Left hindlimb (tissue), 1 donor: ENCODE results near the gene SH3BP2.

Experiments
- DNase-seq: peaks from one replicate; pipeline ENCODE4 v3.0.0-alpha.2; 2018

SH3BP2 gene, protein sequence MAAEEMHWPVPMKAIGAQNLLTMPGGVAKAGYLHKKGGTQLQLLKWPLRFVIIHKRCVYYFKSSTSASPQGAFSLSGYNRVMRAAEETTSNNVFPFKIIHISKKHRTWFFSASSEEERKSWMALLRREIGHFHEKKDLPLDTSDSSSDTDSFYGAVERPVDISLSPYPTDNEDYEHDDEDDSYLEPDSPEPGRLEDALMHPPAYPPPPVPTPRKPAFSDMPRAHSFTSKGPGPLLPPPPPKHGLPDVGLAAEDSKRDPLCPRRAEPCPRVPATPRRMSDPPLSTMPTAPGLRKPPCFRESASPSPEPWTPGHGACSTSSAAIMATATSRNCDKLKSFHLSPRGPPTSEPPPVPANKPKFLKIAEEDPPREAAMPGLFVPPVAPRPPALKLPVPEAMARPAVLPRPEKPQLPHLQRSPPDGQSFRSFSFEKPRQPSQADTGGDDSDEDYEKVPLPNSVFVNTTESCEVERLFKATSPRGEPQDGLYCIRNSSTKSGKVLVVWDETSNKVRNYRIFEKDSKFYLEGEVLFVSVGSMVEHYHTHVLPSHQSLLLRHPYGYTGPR

DNA sequence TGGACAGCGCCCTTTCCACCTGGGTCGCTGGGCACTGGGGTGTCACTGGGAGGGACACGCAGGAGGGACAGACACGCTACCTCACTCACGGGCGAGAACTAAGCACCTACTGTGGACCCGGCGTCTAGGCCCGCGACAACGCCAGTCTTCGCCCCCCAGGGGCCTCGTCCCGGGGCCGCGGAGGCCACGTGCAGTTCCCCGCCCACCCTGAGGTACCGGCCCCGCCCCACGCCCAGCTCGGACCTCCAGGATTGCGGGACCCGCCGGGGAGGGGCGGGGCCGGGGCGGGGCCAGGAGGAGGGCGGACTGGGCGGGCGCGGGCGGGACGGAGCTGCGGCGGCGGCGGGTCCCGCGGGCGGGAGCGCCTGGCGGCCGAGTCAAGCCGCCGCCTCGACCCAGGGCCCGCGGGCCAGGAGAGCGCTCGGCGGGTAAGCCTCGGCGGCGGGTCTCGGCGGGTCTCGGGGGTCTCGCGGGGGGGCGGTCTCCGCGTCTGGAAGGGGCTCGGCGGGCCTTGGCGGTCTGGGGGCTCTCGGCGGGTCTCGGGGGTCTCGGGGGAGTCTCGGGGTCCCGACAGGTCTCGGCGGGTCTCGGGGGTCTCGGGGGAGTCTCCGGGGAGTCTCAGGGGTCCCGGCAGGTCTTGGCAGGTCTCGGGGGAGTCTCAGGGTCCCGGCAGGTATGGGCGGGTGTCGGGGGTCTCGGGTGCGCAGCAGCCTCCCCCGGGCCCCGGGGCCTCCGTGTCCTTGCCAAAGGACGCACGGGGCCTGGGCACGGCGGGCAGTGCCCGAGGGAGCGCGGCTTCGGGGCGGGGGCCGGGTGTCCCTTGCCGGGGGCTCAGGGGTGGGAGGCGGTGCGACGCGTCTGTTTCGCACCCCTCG, at the start of gene SH3BP2:
TSS of gene SH3BP2 (plus strand) at position 375 of the 875 bp plus-strand sequence. CDS start 27,533 bp downstream, outside the sequence.
- peak; percentile 86 for DNase-seq

DNA sequence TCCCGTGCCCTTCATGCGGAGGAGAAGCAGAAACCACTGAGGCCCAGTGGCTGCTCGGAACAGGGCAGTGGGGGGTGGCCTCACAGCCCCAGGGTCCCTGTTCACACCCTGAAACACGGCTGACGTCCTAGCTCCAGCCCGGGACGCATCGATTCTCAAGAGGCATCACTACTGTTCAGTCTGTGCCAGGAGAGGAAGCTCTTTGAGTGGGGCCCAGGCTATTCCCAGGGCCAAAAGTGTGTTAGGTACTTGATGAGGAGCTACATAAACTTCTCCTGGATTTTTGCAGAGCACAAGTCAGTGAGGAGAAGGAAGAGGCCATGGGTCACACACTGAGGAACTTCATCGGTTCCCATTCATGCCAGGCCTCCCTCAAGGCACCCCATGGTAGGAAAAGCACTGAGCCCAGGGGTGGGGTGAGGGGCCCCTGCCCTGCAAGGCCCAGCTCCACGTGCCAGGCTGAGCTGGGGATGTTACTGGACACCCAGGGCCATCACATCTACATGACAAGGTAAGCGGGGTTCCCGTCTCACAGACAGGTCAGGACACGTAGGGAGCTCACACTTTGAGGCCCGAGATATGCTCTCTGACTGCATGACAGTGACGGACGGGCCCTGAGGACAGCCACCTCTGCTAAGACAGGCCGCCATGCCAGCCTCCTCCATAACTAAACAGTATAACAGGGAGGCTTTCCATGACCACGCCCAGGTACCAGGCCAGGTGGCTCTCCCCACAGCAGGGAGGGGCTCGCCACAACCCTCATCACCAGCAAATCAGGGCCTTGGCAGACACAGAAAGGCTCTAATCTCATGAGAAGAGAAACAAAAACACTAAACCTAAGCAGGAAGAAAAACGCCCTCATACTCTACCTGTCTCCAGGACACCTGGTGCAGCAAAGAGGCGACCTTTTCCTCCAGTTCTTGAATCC, 49.1 kb upstream of the SH3BP2 start:
- DNase-seq = no peak

DNA sequence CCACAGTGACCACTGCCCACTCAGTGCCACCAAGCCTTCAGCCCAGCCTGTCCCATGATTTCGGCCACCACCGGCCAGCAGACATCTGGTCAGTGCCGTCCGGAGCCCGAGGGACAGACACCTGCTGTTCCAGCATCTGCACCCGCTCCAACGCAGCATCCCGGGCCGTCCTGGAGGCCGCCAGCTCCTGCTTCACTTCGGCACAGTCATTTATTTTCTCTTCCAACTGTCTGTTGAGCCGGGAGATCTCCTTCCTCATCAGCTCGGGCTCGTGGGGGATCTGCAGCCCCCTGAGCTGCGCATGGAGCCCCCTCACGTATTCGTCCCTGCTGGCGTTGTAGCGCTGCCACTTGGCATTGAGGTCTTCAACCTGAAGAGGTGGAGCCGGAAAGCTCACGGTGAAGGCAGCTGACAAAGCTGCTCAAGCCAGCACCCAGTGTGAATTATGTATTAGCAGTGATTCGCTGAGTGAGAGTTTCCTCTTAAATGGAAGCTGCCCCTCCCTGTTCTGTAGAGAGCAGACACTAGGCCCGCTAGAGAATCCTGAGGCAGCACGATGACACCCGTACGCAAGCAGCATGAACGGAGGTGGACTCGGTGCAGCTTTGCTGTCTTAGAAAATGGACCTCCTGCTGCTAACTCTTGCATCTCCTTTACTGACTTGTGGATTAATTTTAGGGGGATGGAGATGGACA, 48.2 kb upstream of the SH3BP2 start:
- no peak for DNase-seq

DNA sequence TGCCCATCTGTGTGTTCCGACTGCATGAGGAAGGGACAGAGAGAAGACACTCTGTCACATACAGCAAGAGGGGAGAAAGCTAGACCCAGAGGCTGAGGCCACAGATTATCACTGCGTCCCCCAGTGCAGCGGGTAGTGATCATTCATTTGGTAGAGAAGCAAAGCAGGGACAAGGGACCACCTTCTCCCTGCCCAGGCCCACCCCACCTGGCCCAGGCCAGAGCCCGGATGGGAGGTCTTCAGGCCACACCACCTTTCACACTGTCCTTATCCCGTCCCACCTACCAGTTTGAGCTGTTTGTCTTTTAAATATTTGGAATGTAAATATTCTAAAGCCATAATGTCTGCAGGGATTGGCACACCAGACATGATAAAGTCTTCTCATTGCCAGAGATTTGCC, 47.4 kb upstream of the SH3BP2 start:
- no peak for DNase-seq

DNA sequence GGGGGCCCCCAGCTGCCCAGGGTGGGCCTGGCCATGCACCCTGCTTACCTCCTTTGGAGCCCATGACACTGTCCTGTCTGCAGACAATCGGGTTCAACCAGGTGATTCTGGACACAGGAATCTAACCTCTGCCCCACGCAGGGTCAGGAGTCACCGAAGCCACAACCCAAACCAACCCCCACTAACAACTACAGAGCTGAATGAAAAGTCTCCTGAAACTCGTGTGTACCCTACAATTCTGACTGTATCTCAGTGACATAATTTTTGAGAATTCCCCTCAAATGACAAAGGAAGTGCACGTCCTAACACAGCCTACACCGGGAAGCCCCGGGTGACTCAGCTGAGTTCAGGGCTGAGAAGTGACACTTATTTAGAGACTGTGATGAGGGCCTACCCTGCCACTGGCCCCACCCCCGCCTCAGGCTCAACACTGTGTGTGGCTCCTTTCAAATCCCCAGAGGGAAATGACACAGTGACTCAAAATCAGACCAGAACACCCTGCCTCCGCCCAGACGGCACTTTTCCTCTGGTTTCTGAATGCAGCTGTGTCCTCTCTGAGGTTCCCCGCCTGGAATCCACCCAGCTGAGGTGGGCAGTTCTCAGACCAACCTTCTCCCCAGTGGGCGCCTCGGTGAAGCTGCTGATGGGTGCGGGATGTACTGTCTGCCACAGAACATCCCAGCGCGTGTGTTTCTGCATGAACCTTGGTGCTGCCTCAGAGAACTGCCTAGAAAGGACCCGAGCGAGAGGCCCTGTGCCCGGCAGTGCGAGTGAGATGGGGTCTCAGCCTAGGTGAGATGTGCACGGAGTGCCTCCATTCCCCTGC, 46.7 kb upstream of the SH3BP2 start:
- peak; percentile 52 for DNase-seq

DNA sequence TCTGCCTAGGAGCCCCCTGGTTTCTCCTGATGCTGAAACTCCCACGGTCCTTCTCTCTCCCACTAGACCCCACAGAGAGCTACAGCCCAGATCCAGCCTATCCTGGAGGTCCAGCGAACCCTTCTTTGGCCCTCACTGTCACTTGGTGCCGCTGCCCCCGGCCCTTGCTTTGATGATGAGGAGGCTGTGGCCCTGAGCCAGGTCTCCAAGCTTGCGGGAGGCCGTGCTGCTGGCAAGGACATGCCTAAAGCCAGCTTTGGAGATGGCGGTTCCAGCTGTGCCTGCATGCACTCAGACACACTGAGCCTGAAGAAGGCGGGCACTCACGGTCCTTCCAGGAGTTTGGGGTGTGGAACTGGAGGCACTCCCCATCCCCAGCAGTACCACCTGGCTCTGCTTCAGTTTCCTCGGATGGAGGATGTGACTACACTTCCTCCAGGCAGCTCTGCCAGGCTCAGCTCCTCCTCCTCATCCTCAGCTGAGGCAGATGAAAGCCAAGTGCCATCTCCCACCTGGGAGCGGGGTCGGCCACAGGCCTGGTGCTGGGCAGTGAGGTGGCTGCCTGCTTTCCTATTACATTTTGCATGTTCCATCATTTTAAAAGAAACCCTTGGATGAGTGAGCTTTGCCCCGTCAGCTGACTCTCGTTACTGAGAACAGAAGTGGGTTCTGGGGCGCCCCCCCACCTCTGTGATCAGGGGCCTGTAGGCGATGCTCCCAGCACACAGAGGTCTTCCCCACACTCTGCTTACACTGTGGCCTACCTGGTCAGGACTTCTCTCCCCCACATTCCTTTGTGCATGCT, 45.8 kb upstream of the SH3BP2 start:
- no peak for DNase-seq

DNA sequence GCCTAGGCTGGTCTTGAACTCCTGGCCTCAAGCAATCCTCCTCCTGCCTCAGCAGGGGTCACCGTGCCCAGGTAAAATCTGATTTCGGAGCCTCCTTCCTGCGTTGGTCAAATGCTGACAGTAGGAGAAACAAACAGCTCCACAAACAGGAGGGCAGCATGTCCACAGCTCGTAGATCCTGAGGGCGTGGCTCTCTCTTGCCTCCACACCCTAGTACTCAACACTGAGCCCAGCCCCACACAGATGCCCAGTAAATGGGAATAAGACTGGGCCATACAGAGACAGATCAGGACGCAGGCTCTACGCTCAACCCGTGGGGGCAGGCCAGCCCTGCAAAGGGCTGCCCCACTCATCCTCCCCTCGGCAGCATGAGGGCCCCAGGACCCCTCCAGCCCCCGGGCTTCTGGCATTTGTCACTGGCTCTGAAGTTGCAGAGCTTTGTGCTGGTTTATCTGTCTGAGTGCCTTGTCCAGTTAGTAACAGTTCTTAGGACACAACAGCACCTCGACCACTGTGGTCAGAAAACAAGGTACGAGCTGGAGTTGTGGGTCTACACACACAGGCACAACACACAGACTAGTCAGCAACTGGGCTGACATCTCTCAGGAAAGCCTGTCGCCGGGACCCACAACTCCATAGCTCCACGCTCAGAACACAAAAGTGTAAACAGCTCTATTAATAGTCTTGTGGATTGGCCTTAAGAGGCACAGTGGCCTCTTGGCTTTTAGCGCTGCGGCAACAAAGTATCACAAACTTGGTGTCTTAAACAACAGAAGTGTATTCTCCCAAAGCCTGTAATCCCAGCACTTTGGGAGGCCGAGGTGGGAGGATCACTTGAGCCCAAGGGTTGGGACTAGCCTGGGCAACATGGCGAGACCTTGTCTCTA, 41.9 kb upstream of the SH3BP2 start:
- DNase-seq = no peak

DNA sequence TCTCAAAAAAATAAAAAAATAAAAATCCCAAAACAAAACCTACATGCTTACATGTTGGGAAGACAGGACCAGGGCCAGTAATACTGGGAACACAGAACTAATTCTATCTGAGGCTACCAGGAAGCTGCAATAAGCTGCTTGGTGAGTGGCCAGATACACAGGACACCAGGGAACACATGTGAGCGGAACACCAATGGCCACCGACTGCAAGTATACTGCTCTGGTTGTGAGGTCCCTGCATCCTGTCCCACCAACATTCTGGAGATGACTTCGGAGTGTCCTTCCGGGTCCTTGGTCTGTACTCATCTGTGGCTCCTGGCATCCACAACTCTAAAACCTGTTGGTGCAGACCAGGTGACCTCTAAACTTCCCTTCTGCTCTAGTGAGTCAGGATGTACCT, 39.4 kb upstream of the SH3BP2 start:
- peak; percentile 24 for DNase-seq

DNA sequence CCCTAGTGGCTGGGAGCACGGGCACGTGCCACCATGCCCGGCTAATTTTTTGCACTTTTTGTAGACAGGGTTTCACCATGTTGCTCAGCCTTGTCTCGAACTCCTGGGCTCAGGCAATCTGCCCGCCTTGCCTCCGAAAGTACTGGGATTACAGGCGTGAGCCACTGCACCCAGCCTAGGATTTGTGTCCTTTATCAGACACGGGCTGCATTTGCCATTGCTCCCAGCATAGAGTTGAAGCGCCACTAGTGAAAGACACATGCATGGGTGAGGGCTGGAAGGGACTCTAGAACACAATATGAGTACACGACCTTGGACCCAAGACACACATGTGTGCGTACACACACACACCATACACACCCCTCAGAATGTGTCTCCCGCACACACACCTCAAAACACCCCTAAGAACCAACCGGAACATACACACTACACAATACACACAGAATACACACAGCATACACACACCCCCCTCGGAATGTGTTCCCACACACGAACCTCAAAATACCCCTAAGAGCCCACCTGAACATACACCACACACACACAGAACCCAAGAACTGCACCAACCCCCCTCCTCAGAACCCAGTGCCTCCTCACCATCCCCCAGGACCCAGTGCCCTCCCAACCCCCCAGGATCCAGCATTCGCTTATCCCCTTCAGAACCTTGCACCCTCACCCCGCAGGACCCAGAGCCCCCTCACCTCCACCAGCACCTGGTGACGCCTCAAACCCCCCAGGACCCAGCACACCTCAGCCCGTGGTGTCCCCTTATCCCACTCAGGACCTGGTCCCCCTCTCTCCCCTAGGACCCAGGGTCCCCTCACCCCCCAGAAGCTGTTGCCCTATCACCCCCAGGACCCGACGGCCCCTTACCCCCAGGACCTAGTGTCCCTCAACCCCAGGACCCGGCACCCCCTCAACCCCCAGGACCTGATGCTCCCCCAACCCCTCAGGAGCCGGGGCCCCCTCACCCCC, 37.8 kb upstream of the SH3BP2 start:
- peak; percentile 25 for DNase-seq

DNA sequence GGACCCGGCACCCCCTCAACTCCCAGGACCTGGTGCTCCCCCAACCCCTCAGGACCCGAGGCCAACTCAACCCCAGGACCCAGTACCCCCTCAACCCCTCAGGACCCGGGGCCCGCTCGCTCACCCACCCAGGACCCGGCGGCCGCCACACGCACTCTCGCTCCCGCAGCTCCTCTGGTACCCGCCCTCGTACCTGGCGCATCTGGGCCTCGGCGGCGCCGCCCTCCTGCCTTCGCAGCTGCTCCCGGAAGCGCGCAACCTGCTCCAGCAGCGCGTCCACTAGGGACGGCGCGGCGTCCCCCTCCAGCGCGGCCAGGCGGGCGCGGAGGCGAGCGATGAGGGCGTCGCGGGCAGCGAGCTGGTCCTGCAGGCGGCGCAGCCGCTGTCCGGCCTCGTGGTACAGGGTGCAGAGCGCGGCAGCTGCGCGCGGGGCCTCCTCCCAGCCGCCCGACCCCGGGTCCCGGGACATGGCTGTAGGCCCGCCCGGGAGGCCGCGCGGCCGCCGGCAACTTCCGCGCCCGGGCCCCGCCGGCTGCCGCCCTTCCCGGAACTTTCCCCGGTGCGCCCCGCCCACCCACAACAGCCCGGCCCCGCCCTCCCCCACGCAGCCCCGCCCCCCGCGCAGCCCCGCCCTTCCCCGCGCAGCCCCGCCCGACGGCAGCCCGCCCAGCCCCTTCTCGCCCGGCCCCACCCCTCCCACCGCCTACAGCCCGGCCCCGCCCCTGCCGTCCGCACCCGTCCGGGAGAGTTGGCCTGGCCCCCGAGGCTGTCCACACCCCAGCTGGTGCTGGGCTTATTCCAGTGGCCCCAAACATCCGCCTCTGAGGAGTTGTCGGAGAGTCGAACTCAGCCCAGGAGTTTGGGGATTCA, 36.8 kb upstream of the SH3BP2 start, which contains the start of gene TNIP2:
TSS of gene TNIP2 (minus strand) at position 516 of the 870 bp plus-strand sequence. CDS start at position 469, 47 bp downstream.
- DNase-seq = peak; percentile 91

DNA sequence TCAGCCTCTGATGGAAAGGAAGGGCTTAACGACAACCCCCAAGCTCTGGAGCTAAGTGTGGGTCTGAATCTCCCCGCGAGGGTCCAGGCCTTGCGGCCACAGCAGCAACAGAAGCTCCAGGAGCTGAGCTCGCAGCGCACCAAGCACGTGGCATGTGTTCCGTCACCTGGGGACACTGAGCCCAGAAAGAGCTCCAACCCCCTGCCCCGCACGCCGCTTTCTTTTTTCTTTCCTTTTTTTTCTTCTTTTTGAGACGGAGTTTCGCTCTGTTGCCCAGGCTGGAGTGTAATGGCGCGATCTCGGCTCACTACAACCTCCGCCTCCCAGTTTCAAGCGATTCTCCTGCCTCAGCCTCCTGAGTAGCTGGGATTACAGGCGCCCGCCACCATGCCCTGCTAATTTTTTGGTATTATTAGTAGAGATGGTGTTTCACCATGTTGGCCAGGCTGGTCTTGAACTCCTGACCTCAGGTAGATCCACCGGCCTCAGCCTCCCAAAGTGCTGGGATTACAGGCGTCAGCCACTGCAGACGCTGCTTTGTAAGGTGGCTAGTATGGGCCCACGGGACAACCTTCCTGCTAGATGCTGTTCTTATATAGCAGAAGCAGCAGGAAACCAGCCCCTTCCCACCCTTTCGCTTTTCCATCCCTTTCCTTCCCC, 36.1 kb upstream of the SH3BP2 start:
- peak; percentile 22 for DNase-seq

DNA sequence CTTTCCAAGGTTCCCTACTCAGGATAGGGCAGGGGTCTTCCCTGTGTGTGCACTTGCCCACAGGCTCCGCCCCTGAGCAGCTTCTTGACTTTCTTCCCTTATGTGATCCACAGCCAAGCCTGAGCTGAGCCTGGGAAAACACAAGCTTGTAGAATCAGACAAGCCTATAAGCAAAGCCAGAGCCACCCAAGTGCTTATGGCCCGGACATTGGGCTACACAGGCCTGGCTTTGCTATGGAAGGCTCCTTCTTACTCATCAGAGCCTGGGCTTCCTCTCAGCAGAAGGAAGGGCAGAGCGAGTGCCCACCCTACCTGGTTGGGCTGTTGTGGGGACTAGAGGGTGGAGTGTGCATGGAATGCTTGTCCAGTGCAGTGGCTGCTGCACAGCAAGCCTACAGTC, 35.5 kb upstream of the SH3BP2 start:
- peak; percentile 21 for DNase-seq

DNA sequence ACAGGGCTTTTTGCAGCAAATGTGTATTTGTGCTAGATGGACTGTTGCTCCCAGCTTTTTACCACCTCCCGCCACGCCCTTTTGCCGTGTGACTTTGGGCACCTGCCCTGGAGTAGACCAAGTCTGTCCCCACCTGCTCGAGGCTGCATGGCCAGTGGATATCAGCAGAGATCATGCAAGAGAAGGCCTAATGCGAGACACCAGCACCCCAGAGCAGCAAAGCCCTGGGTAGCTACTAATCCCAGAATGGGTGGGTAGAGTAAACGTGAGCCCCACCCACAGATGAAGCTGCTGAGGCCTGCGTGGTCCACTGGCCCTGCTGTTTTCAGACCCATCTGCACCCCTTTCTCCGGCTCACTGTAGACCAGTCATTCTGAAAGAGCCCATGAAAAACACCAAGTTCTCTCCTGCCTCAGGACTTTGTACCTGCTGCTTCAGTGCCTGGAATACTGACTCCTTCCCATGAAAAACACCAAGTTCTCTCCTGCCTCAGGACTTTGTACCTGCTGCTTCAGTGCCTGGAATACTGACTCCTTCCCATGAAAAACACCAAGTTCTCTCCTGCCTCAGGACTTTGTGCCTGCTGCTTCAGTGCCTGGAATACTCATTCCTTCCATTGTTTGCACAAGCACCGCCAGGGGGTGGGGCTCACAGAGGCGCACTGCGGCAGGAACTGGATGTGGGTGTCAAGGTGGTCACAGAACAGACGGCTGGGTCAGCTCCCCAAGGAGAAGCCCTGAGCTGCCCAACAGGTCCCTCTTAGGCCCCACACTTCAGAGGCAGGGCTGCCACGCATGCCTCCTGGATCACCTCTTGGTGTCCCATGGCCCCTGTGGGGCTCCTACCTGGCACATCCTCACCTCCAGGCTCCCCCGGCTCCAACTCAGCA, 31.6 kb upstream of the SH3BP2 start:
- peak; percentile 27 for DNase-seq

DNA sequence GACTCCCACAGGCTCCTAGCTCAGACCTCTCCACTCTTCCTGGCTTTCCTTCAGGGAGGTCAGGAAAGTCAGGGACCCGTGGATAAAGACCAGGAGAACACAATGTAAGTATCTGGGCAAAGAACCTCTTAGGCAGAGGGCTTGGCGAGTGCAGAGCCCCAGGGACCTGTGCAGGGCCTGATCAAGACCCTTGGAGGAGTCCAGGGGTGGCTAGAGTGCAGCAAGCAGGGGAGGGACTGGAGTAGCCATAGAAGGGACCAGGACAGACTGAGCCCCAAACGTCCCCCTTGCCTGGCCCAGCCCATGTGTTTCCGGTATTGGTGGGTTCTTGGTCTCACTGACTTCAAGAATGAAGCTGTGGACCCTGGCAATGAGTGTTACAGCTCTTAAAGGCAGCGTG, 30.8 kb upstream of the SH3BP2 start:
- peak; percentile 4 for DNase-seq
